H9 (cell line): ENCODE data around the gene SPDL1. TPM values are rescaled to one million over a fixed set of nuclear protein-coding genes. Genes with fewer than 3 reads are reported as not detected.

Source experiments
- DNase-seq: peaks from one replicate; pipeline ENCODE4 v3.0.0-alpha.2; 2017
- H2AFZ ChIP-seq: one replicate; pipeline ENCODE4 v1.6.1; 2013; ENCODE audit warnings: mild to moderate bottlenecking, low read length, control low read depth, moderate library complexity
- H2AK5ac ChIP-seq: 2 replicates; pipeline ENCODE4 v1.6.1; 2013; ENCODE audit warnings: low read length, control low read depth, mixed read lengths; ENCODE audit not compliant: insufficient read length
- H2BK120ac ChIP-seq: one replicate; pipeline ENCODE4 v1.6.1; 2013; ENCODE audit warnings: low read depth, mild to moderate bottlenecking, low read length, control low read depth, inconsistent platforms; ENCODE audit not compliant: poor library complexity, severe bottlenecking
- H2BK12ac ChIP-seq: 2 replicates; pipeline ENCODE4 v1.6.1; 2013; ENCODE audit warnings: low read length, control low read depth, mixed read lengths, low read depth; ENCODE audit not compliant: insufficient read length
- H2BK15ac ChIP-seq: 2 replicates; pipeline ENCODE4 v1.6.1; 2013; ENCODE audit warnings: low read depth, low read length, control low read depth
- H2BK20ac ChIP-seq: one replicate; pipeline ENCODE4 v1.6.1; 2013; ENCODE audit warnings: low read depth, mild to moderate bottlenecking, low read length, control low read depth, inconsistent platforms; ENCODE audit not compliant: poor library complexity, severe bottlenecking
- H2BK5ac ChIP-seq: 2 replicates; pipeline ENCODE4 v1.6.1; 2013; ENCODE audit warnings: low read length, control low read depth, mixed read lengths; ENCODE audit not compliant: insufficient read length
- H3K14ac ChIP-seq: 2 replicates; pipeline ENCODE4 v1.6.1; 2013; ENCODE audit warnings: low read length, control low read depth; ENCODE audit not compliant: insufficient read depth
- H3K18ac ChIP-seq: 2 replicates; pipeline ENCODE4 v1.6.1; 2013; ENCODE audit warnings: low read depth, mild to moderate bottlenecking, mixed read lengths, low read length, control low read depth; ENCODE audit not compliant: insufficient read length
- H3K23ac ChIP-seq: 2 replicates; pipeline ENCODE4 v1.6.1; 2013; ENCODE audit warnings: low read length, control low read depth, mixed read lengths, low read depth; ENCODE audit not compliant: insufficient read length
- H3K23me2 ChIP-seq: 2 replicates; pipeline ENCODE4 v1.6.1; 2013; ENCODE audit warnings: low read depth, mild to moderate bottlenecking, mixed read lengths, low read length, control low read depth; ENCODE audit not compliant: insufficient read length, poor library complexity, severe bottlenecking
- H3K27ac ChIP-seq: 2 replicates; pipeline ENCODE4 v1.5.1; 2013; ENCODE audit warnings: low read length, control low read depth, mixed read lengths, low read depth; ENCODE audit not compliant: insufficient read length
- H3K27me3 ChIP-seq: 2 replicates; pipeline ENCODE4 v1.6.1; 2013; ENCODE audit warnings: low read length, control low read depth, inconsistent platforms; ENCODE audit not compliant: insufficient read depth
- H3K4ac ChIP-seq: 2 replicates; pipeline ENCODE4 v1.6.1; 2013; ENCODE audit warnings: low read depth, mild to moderate bottlenecking, control low read depth, inconsistent platforms, low read length, moderate library complexity
- H3K4me1 ChIP-seq: 2 replicates; pipeline ENCODE4 v1.6.1; 2013; ENCODE audit warnings: low read length, control low read depth, inconsistent platforms; ENCODE audit not compliant: insufficient read depth
- H3K4me2 ChIP-seq: 2 replicates; pipeline ENCODE4 v1.6.1; 2013; ENCODE audit warnings: low read length, control low read depth, mixed read lengths; ENCODE audit not compliant: insufficient read length, insufficient read depth
- H3K56ac ChIP-seq: 2 replicates; pipeline ENCODE4 v1.6.1; 2013; ENCODE audit warnings: low read depth, mild to moderate bottlenecking, mixed read lengths, low read length, control low read depth; ENCODE audit not compliant: insufficient read length
- H3K79me1 ChIP-seq: 2 replicates; pipeline ENCODE4 v1.6.1; 2013; ENCODE audit warnings: low read depth, mild to moderate bottlenecking, moderate library complexity, low read length, control low read depth, inconsistent platforms; ENCODE audit not compliant: insufficient read depth, poor library complexity, severe bottlenecking
- H3K79me2 ChIP-seq: 2 replicates; pipeline ENCODE4 v1.6.1; 2013; ENCODE audit warnings: low read length, control low read depth, inconsistent platforms; ENCODE audit not compliant: insufficient read depth
- H3K9ac ChIP-seq: 2 replicates; pipeline ENCODE4 v1.6.1; 2013; ENCODE audit warnings: low read length, control low read depth, mixed read lengths; ENCODE audit not compliant: insufficient read length; ENCODE audit errors: extremely low read depth
- H3K9me3 ChIP-seq: one replicate; pipeline ENCODE4 v1.6.1; 2013; ENCODE audit warnings: low read depth, low read length, inconsistent platforms; ENCODE audit not compliant: control insufficient read depth
- H3T11ph ChIP-seq: one replicate; pipeline ENCODE4 v1.6.1; 2013; ENCODE audit warnings: mild to moderate bottlenecking, low read length, control low read depth, inconsistent platforms
- H4K20me1 ChIP-seq: one replicate; pipeline ENCODE4 v1.6.1; 2013; ENCODE audit not compliant: control insufficient read depth, insufficient read length, insufficient read depth
- H4K5ac ChIP-seq: 2 replicates; pipeline ENCODE4 v1.6.1; 2013; ENCODE audit warnings: low read depth, mild to moderate bottlenecking, mixed read lengths, low read length, control low read depth; ENCODE audit not compliant: insufficient read length
- H4K8ac ChIP-seq: replicated peaks from 2 replicates; pipeline ENCODE4 v1.6.1; 2013; ENCODE audit warnings: low read length, control low read depth, mixed read lengths, low read depth; ENCODE audit not compliant: insufficient read length
- H4K91ac ChIP-seq: 2 replicates; pipeline ENCODE4 v1.6.1; 2013; ENCODE audit warnings: low read depth, mild to moderate bottlenecking, moderate library complexity, mixed read lengths, low read length, control low read depth; ENCODE audit not compliant: insufficient read length
- H3K27ac Mint-ChIP-seq, 3 experiments: 2 replicates in 2 of 3; 3 replicates in 1 of 3; pipeline ENCODE4 v1.8.0; 2020 to 2021; ENCODE audit warnings: mixed read lengths in 3 of 3, mild to moderate bottlenecking in 1 of 3, moderate library complexity in 1 of 3
- H3K27me3 Mint-ChIP-seq: 2 replicates; pipeline ENCODE4 v1.8.0; 2021; ENCODE audit warnings: low read depth, mild to moderate bottlenecking, moderate library complexity, mixed read lengths
- H3K36me3 Mint-ChIP-seq, 3 experiments: 2 replicates in 2 of 3; 3 replicates in 1 of 3; pipeline ENCODE4 v1.8.0; 2020 to 2021; ENCODE audit warnings: low read depth in 3 of 3, mixed read lengths in 3 of 3; ENCODE audit not compliant: insufficient read depth in 1 of 3
- H3K4me1 Mint-ChIP-seq, 2 experiments: 2 replicates each; pipeline ENCODE4 v1.8.0; 2020; ENCODE audit warnings: mixed read lengths in 2 of 2
- H3K4me3 Mint-ChIP-seq, 2 experiments: 2 replicates in 1 of 2; 3 replicates in 1 of 2; pipeline ENCODE4 v1.8.0; 2020 to 2021; ENCODE audit warnings: mild to moderate bottlenecking in 2 of 2, mixed read lengths in 2 of 2, moderate library complexity in 1 of 2
- H3K9me3 Mint-ChIP-seq, 2 experiments: 2 replicates in 1 of 2; 3 replicates in 1 of 2; pipeline ENCODE4 v1.8.0; 2020; ENCODE audit warnings: mild to moderate bottlenecking in 2 of 2, mixed read lengths in 2 of 2, moderate library complexity in 1 of 2
- WGBS: extraction: QIAGEN DNeasy Blood & Tissue Kit; methylation state at CpG from one replicate; pipeline ENCODE4 v1.1.7; 2013; ENCODE audit warnings: missing lambda C conversion rate, low lambda C conversion rate, mixed read lengths; ENCODE audit not compliant: insufficient read length; ENCODE audit errors: extremely low coverage; 5-methylcytosine and 5-hydroxymethylcytosine counted together
- total RNA-seq: library from RNA; stranded (reverse); gene quantifications from 2 replicates; pipeline ENCODE4 v1.2.1, GENCODE V29; 2021
- TF ChIP-seq, protein P1 (sequence below): fragments of 200-600 bp; sonication (generic); conservative IDR thresholded peaks from 3 replicates; pipeline ENCODE4 v1.8.0; 2021; ENCODE audit warnings: antibody characterized with exemption, mild to moderate bottlenecking

Gene SPDL1
- total RNA-seq, 1 experiment from 2014 or later = 49.4 TPM

- H4K8ac ChIP-seq = no peak overlapping the region
- H3K9ac ChIP-seq = no peak overlapping the region
- no peak for DNase-seq
- Mint-ChIP-seq H3K27me3 (no peaks in the 10 kb centered on the region), H3K27ac (no peak overlapping the region), H3K4me1 (no peaks in the 10 kb centered on the region), H3K4me3 (no peak overlapping the region), H3K9me3 (peaks cover 0 to 4% of the 10 kb centered on the region in 2 experiments; a peak in 3 of 5 replicates), H3K36me3 (no peaks in the 10 kb centered on the region)
- H3K4ac ChIP-seq = no peak overlapping the region
- H3K4me2 ChIP-seq = no peak overlapping the region
- no peak overlapping the region for H3K23ac ChIP-seq
- H3K79me2 ChIP-seq = no peaks in the 10 kb centered on the region
- no peak overlapping the region for H2BK15ac ChIP-seq
- no CpG with 5 or more reads among the region's 1 CpG for WGBS
- H3K56ac ChIP-seq = no peak overlapping the region
- H3K27me3 ChIP-seq = no peaks in the 10 kb centered on the region
- no peak overlapping the region for H2BK12ac ChIP-seq
- no peak overlapping the region for H2BK20ac ChIP-seq
- no peak overlapping the region for H2AK5ac ChIP-seq
- H3T11ph ChIP-seq = no peak overlapping the region
- no peaks in the 10 kb centered on the region for H3K23me2 ChIP-seq
- no peak overlapping the region for H4K91ac ChIP-seq
- H2BK120ac ChIP-seq = no peak overlapping the region
- no peaks in the 10 kb centered on the region for H4K20me1 ChIP-seq
- H2AFZ ChIP-seq = no peak overlapping the region
- H3K9me3 ChIP-seq = no peaks in the 10 kb centered on the region
- H3K18ac ChIP-seq = no peak overlapping the region
- H2BK5ac ChIP-seq = no peak overlapping the region
- no peak overlapping the region for H3K27ac ChIP-seq
- TF ChIP-seq, protein P1, sequence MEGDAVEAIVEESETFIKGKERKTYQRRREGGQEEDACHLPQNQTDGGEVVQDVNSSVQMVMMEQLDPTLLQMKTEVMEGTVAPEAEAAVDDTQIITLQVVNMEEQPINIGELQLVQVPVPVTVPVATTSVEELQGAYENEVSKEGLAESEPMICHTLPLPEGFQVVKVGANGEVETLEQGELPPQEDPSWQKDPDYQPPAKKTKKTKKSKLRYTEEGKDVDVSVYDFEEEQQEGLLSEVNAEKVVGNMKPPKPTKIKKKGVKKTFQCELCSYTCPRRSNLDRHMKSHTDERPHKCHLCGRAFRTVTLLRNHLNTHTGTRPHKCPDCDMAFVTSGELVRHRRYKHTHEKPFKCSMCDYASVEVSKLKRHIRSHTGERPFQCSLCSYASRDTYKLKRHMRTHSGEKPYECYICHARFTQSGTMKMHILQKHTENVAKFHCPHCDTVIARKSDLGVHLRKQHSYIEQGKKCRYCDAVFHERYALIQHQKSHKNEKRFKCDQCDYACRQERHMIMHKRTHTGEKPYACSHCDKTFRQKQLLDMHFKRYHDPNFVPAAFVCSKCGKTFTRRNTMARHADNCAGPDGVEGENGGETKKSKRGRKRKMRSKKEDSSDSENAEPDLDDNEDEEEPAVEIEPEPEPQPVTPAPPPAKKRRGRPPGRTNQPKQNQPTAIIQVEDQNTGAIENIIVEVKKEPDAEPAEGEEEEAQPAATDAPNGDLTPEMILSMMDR = no peak
- no peaks in the 10 kb centered on the region for H3K79me1 ChIP-seq
- H4K5ac ChIP-seq = no peak overlapping the region
- H3K14ac ChIP-seq = no peak overlapping the region
- no peaks in the 10 kb centered on the region for H3K4me1 ChIP-seq
Measured at GRCh38 chr5:169538944-169539343, 44.6 kb upstream of the SPDL1 start.
